Measurements from ENCODE around the gene TIGD3.

TIGD3 gene

DNA sequence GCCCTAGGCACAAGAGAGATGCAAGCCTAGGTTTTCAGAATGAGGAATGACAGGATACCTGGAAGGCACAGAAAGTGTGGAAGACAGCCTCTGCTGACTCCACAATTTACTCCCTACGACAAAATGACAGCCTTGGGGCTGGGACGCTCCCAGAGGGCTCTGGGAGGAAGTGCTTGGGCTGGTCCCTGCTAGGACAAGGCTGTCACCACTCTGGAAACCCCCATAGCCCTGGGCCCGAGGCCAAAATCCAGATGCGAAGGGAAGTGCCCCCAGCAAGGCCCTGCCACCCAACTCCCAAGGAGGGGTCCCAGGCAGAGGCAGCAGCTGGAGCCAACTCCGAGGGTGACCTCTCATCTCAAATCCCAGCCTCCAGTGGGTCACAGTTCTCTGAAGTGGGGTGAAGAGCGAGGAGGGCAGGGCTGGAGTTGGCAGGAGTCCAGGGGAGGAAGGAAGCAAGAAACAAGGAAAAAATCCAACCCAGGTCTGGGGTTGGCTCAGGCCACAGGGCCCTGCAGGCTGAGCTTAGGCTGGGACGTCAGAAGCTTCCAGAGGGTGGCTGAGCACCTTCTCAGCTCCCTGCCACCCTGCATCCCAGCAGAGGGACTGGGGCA is 46.2 kb upstream of the TIGD3 start:
- Histone ChIP-seq H3K36me3 (replicated peaks in 1 of 2; ENCODE audit: control insufficient read depth in 2 of 2, insufficient read depth in 2 of 2, low read length in 2 of 2) (peaks cover 12 to 24% of the 10 kb centered on the region in 2 donors), H3K18ac (ENCODE audit: low read length) (peak overlapping the region; percentile 22), H2BK12ac (ENCODE audit: low read length) (no peak overlapping the region), H2AFZ (ENCODE audit: low read length) (no peak overlapping the region), H2AK5ac (ENCODE audit: low read depth, low read length) (no peak overlapping the region), H3K4me3 (ENCODE audit: low read length in 2 of 2) (no peak overlapping the region), H3K27ac (replicated peaks; ENCODE audit: low read length) (no peak overlapping the region), H2BK15ac (ENCODE audit: low read length) (no peak overlapping the region), H3K4ac (ENCODE audit: low read length) (no peak overlapping the region), H3K79me1 (ENCODE audit: low read depth, low read length) (peaks cover 2% of the 10 kb centered on the region), H3K9ac (ENCODE audit: low read depth, low read length, poor library complexity) (no peak overlapping the region), H4K91ac (ENCODE audit: low read depth, low read length, poor library complexity) (no peak overlapping the region), H3K4me1 (ENCODE audit: control insufficient read depth in 2 of 2, insufficient read depth in 1 of 2, low read depth in 1 of 2, low read length in 2 of 2) (peaks cover 17 to 18% of the 10 kb centered on the region in 2 donors), H3K27me3 (ENCODE audit: control insufficient read depth in 3 of 3, insufficient read depth in 3 of 3, low read depth in 1 of 3, low read length in 3 of 3) (peaks cover 0 to under 1% (median 0%) of the 10 kb centered on the region in 3 experiments), H2BK5ac (ENCODE audit: low read length) (no peak overlapping the region), H4K8ac (ENCODE audit: low read depth, low read length) (no peak overlapping the region), H3K4me2 (ENCODE audit: insufficient read depth, low read length, poor library complexity, severe bottlenecking) (no peak overlapping the region), H3K23ac (ENCODE audit: low read depth, low read length, poor library complexity) (peak overlapping the region; percentile 52), H3K14ac (ENCODE audit: low read length) (no peak overlapping the region), H2BK120ac (ENCODE audit: low read depth, low read length) (no peak overlapping the region), H3K9me3 (replicated peaks in 1 of 2; ENCODE audit: control insufficient read depth in 2 of 2, insufficient read depth in 1 of 2, low read depth in 1 of 2, low read length in 2 of 2) (peaks cover 0 to 2% of the 10 kb centered on the region in 2 donors)
- no peak for DNase-seq (ENCODE audit: low spot score)
- WGBS, 2 donors (ENCODE audit: extremely low coverage in 2 of 2, insufficient read length in 2 of 2, insufficient replicate concordance in 1 of 2), result no CpG with 5 or more reads among the region's 7 CpGs

DNA sequence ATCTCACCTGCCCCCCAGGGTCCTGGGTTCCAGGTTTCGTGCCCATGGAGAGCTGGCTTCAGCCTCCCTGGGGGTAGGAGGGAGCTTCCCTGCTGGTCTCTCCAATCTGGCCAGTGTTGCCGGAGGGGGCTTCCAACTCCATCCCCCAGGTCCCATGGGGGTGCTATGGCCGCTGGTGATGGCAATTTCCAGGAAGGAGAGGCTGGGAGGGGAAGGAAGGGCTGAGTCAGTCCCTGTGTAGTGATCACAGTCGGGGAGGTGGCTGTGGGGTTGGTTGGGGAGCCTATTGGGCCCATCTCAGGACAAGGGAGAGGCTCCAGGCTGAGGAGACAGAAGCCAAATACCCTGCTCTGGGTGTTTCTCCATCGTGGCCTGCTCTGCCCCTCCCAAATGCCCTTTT is 45.5 kb upstream of the TIGD3 start:
- Histone ChIP-seq H3K36me3 (replicated peaks in 1 of 2; ENCODE audit: control insufficient read depth in 2 of 2, insufficient read depth in 2 of 2, low read length in 2 of 2) (peaks cover 6 to 18% of the 10 kb centered on the region in 2 donors), H4K91ac (ENCODE audit: low read depth, low read length, poor library complexity) (no peak overlapping the region), H3K4me2 (ENCODE audit: insufficient read depth, low read length, poor library complexity, severe bottlenecking) (no peak overlapping the region), H3K27ac (replicated peaks; ENCODE audit: low read length) (no peak overlapping the region), H4K8ac (ENCODE audit: low read depth, low read length) (no peak overlapping the region), H3K27me3 (ENCODE audit: control insufficient read depth in 3 of 3, insufficient read depth in 3 of 3, low read depth in 1 of 3, low read length in 3 of 3) (peaks cover 0 to 6% (median 0%) of the 10 kb centered on the region in 3 experiments), H3K9me3 (replicated peaks in 1 of 2; ENCODE audit: control insufficient read depth in 2 of 2, insufficient read depth in 1 of 2, low read depth in 1 of 2, low read length in 2 of 2) (peaks cover 0 to 2% of the 10 kb centered on the region in 2 donors), H3K18ac (ENCODE audit: low read length) (no peak overlapping the region), H3K4me3 (ENCODE audit: low read length in 2 of 2) (no peak overlapping the region), H2BK120ac (ENCODE audit: low read depth, low read length) (no peak overlapping the region), H2BK12ac (ENCODE audit: low read length) (no peak overlapping the region), H3K79me1 (ENCODE audit: low read depth, low read length) (peaks cover 2% of the 10 kb centered on the region), H2AFZ (ENCODE audit: low read length) (no peak overlapping the region), H3K14ac (ENCODE audit: low read length) (no peak overlapping the region), H2BK5ac (ENCODE audit: low read length) (no peak overlapping the region), H3K9ac (ENCODE audit: low read depth, low read length, poor library complexity) (no peak overlapping the region), H3K4me1 (ENCODE audit: control insufficient read depth in 2 of 2, insufficient read depth in 1 of 2, low read depth in 1 of 2, low read length in 2 of 2) (peaks cover 17 to 18% of the 10 kb centered on the region in 2 donors), H2BK15ac (ENCODE audit: low read length) (no peak overlapping the region), H3K4ac (ENCODE audit: low read length) (no peak overlapping the region), H2AK5ac (ENCODE audit: low read depth, low read length) (no peak overlapping the region), H3K23ac (ENCODE audit: low read depth, low read length, poor library complexity) (peak overlapping the region; percentile 52)
- DNase-seq (ENCODE audit: low spot score), result no peak
- WGBS, 2 donors (ENCODE audit: extremely low coverage in 2 of 2, insufficient read length in 2 of 2, insufficient replicate concordance in 1 of 2), result no CpG with 5 or more reads among the region's 5 CpGs

GRCh38 chr11:65310215-65310614 is 44.3 kb upstream of the TIGD3 start:
- Histone ChIP-seq H2BK12ac (ENCODE audit: low read length) (no peak overlapping the region), H3K79me1 (ENCODE audit: low read depth, low read length) (no peaks in the 10 kb centered on the region), H3K9ac (ENCODE audit: low read depth, low read length, poor library complexity) (no peak overlapping the region), H2BK120ac (ENCODE audit: low read depth, low read length) (no peak overlapping the region), H3K4ac (ENCODE audit: low read length) (no peak overlapping the region), H3K9me3 (replicated peaks in 1 of 2; ENCODE audit: control insufficient read depth in 2 of 2, insufficient read depth in 1 of 2, low read depth in 1 of 2, low read length in 2 of 2) (no peaks in the 10 kb centered on the region), H2AK5ac (ENCODE audit: low read depth, low read length) (no peak overlapping the region), H4K91ac (ENCODE audit: low read depth, low read length, poor library complexity) (no peak overlapping the region), H3K4me1 (ENCODE audit: control insufficient read depth in 2 of 2, insufficient read depth in 1 of 2, low read depth in 1 of 2, low read length in 2 of 2) (peaks cover 19 to 20% of the 10 kb centered on the region in 2 donors), H3K27me3 (ENCODE audit: control insufficient read depth in 3 of 3, insufficient read depth in 3 of 3, low read depth in 1 of 3, low read length in 3 of 3) (peaks cover 0 to 10% (median 0%) of the 10 kb centered on the region in 3 experiments), H3K14ac (ENCODE audit: low read length) (no peak overlapping the region), H3K18ac (ENCODE audit: low read length) (peak overlapping the region; percentile 92), H2BK15ac (ENCODE audit: low read length) (no peak overlapping the region), H2AFZ (ENCODE audit: low read length) (no peak overlapping the region), H4K8ac (ENCODE audit: low read depth, low read length) (no peak overlapping the region), H3K4me2 (ENCODE audit: insufficient read depth, low read length, poor library complexity, severe bottlenecking) (no peak overlapping the region), H3K23ac (ENCODE audit: low read depth, low read length, poor library complexity) (no peak overlapping the region), H2BK5ac (ENCODE audit: low read length) (no peak overlapping the region), H3K4me3 (ENCODE audit: low read length in 2 of 2) (no peak overlapping the region), H3K27ac (replicated peaks; ENCODE audit: low read length) (peak overlapping the region; percentile 78), H3K36me3 (replicated peaks in 1 of 2; ENCODE audit: control insufficient read depth in 2 of 2, insufficient read depth in 2 of 2, low read length in 2 of 2) (peaks cover 2 to 6% of the 10 kb centered on the region in 2 donors)
- no CpG with 5 or more reads among the region's 10 CpGs for WGBS, 2 donors (ENCODE audit: extremely low coverage in 2 of 2, insufficient read length in 2 of 2, insufficient replicate concordance in 1 of 2)
- no peak for DNase-seq (ENCODE audit: low spot score)

DNA sequence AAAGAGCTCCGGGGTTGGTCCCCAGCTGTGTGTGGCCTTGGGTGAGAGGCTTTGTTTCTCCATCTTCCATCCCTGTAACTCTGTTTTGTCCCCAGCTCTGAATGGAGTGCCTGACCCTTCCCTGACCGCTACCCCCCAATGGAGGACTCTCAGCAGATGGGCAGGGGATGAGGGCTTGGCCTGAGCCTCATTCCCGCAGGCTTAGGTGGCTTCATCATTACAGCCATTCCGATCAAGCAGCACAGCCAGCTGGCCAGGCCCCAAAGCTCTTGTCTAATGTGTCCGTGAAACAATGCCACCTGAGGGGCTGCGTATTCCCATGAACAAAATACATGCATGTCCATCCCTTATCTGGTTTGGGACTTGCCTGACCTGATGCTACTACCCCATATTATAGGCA is 43.8 kb upstream of the TIGD3 start:
- H2BK15ac ChIP-seq (ENCODE audit: low read length), result no peak overlapping the region
- WGBS, 2 donors (ENCODE audit: extremely low coverage in 2 of 2, insufficient read length in 2 of 2, insufficient replicate concordance in 1 of 2), result no CpG with 5 or more reads among the region's 6 CpGs
- H2BK5ac ChIP-seq (ENCODE audit: low read length), result no peak overlapping the region
- H2BK120ac ChIP-seq (ENCODE audit: low read depth, low read length), result no peak overlapping the region
- H3K36me3 ChIP-seq (replicated peaks in 1 of 2; ENCODE audit: control insufficient read depth in 2 of 2, insufficient read depth in 2 of 2, low read length in 2 of 2), result peaks cover under 1% of the 10 kb centered on the region in 2 donors
- no peak overlapping the region for H3K4me3 ChIP-seq (ENCODE audit: low read length in 2 of 2)
- no peak overlapping the region for H3K23ac ChIP-seq (ENCODE audit: low read depth, low read length, poor library complexity)
- H3K9me3 ChIP-seq (replicated peaks in 1 of 2; ENCODE audit: control insufficient read depth in 2 of 2, insufficient read depth in 1 of 2, low read depth in 1 of 2, low read length in 2 of 2), result no peaks in the 10 kb centered on the region
- no peak overlapping the region for H3K9ac ChIP-seq (ENCODE audit: low read depth, low read length, poor library complexity)
- no peaks in the 10 kb centered on the region for H3K79me1 ChIP-seq (ENCODE audit: low read depth, low read length)
- no peak overlapping the region for H4K8ac ChIP-seq (ENCODE audit: low read depth, low read length)
- DNase-seq (ENCODE audit: low spot score), result peak; percentile 62
- H3K4me1 ChIP-seq (ENCODE audit: control insufficient read depth in 2 of 2, insufficient read depth in 1 of 2, low read depth in 1 of 2, low read length in 2 of 2), result peaks cover 19 to 22% of the 10 kb centered on the region in 2 donors
- no peak overlapping the region for H3K18ac ChIP-seq (ENCODE audit: low read length)
- H2AFZ ChIP-seq (ENCODE audit: low read length), result no peak overlapping the region
- no peak overlapping the region for H2BK12ac ChIP-seq (ENCODE audit: low read length)
- H3K27me3 ChIP-seq (ENCODE audit: control insufficient read depth in 3 of 3, insufficient read depth in 3 of 3, low read depth in 1 of 3, low read length in 3 of 3), result peaks cover 0 to 10% (median 0%) of the 10 kb centered on the region in 3 experiments
- peak overlapping the region; percentile 78 for H3K27ac ChIP-seq (replicated peaks; ENCODE audit: low read length)
- no peak overlapping the region for H4K91ac ChIP-seq (ENCODE audit: low read depth, low read length, poor library complexity)
- H3K4me2 ChIP-seq (ENCODE audit: insufficient read depth, low read length, poor library complexity, severe bottlenecking), result no peak overlapping the region
- no peak overlapping the region for H3K4ac ChIP-seq (ENCODE audit: low read length)
- H3K14ac ChIP-seq (ENCODE audit: low read length), result no peak overlapping the region
- H2AK5ac ChIP-seq (ENCODE audit: low read depth, low read length), result no peak overlapping the region
